Measurements from ENCODE around the gene FAM120C.

- TF ChIP-seq POLR2AphosphoS5 (IDR thresholded peaks at IDR 0.05; ENCODE audit: low read depth, low read length) (no peak), POLR2A (IDR thresholded peaks at IDR 0.05; ENCODE audit: low read depth, low read length) (no peak; the same call in 1 of the 2 replicates)
Observed at GRCh38 chrX:54044877-54045338, 138.1 kb downstream of the FAM120C start.

Data from GM12892 (cell line).